Naive thymus-derived CD4-positive, alpha-beta T cell (primary cell): Measurements from ENCODE around the gene OR51G2. TPM values are rescaled to one million over a fixed set of nuclear protein-coding genes. Genes with fewer than 3 reads are reported as not detected.

Source experiments
- ATAC-seq: fragments of 150-1000 bp; cut with Tn5 transposase; 2 replicates; pipeline ENCODE4 v1.10.0; 2021; ENCODE audit warnings: mild to moderate bottlenecking, moderate library complexity
- CTCF ChIA-PET: fragments of 350-600 bp; sonication (Branson Sonifier 250); formaldehyde crosslinking; loops from one replicate; lab custom pipeline; 2021; ENCODE audit warnings: antibody characterized with exemption; lab: Charles Lee
- POLR2A ChIA-PET: fragments of 350-600 bp; sonication (Branson Sonifier 250); formaldehyde crosslinking; loops from one replicate; lab custom pipeline; 2021; ENCODE audit warnings: antibody characterized with exemption, inconsistent platforms; lab: Charles Lee
- DNase-seq, 9 donors: peaks; one replicate each; pipeline versions ENCODE4 v3.0.0 to v3.0.0-alpha.2; 2020 to 2022; ENCODE audit warnings: mixed read lengths in 1 of 9
- H3K27ac ChIP-seq: one replicate; pipeline ENCODE4 v1.7.0; 2013; ENCODE audit warnings: mild to moderate bottlenecking, low read depth, low read length, moderate library complexity
- H3K27me3 ChIP-seq, 2 donors: one replicate each; pipeline ENCODE4 v1.7.0; 2013; ENCODE audit warnings: low read length in 2 of 2, mild to moderate bottlenecking in 2 of 2, moderate library complexity in 2 of 2; ENCODE audit not compliant: control insufficient read depth in 2 of 2, insufficient read depth in 2 of 2
- H3K36me3 ChIP-seq, 3 experiments: 1 replicate in 2 of 3; 2 replicates in 1 of 3; pipeline ENCODE4 v1.7.0; 2013; ENCODE audit warnings: low read length in 3 of 3, mild to moderate bottlenecking in 3 of 3, moderate library complexity in 1 of 3; ENCODE audit not compliant: insufficient read depth in 3 of 3, control insufficient read depth in 2 of 3
- H3K4me1 ChIP-seq, 2 donors: one replicate each; pipeline ENCODE4 v1.7.0; 2013; ENCODE audit warnings: low read length in 2 of 2, mild to moderate bottlenecking in 2 of 2, moderate library complexity in 1 of 2; ENCODE audit not compliant: control insufficient read depth in 2 of 2, insufficient read depth in 2 of 2
- H3K4me3 ChIP-seq: 2 replicates; pipeline ENCODE4 v1.7.0; 2013; ENCODE audit warnings: mild to moderate bottlenecking, low read length
- H3K9me3 ChIP-seq, 3 experiments: 1 replicate in 2 of 3; 2 replicates in 1 of 3; pipeline ENCODE4 v1.7.0; 2013; ENCODE audit warnings: low read length in 3 of 3; ENCODE audit not compliant: control insufficient read depth in 2 of 3
- H3K27ac Mint-ChIP-seq, 9 donors: one replicate each; pipeline ENCODE4 v1.8.0; 2020 to 2022; ENCODE audit warnings: mixed read lengths in 9 of 9, mild to moderate bottlenecking in 8 of 9, moderate library complexity in 5 of 9, inconsistent platforms in 2 of 9
- H3K27me3 Mint-ChIP-seq, 5 donors: one replicate each; pipeline ENCODE4 v1.8.0; 2021 to 2022; ENCODE audit warnings: mixed read lengths in 5 of 5, mild to moderate bottlenecking in 1 of 5
- H3K36me3 Mint-ChIP-seq, 5 donors: one replicate each; pipeline ENCODE4 v1.8.0; 2020 to 2022; ENCODE audit warnings: mixed read lengths in 5 of 5, mild to moderate bottlenecking in 3 of 5, inconsistent platforms in 1 of 5
- H3K4me1 Mint-ChIP-seq, 7 donors: one replicate each; pipeline ENCODE4 v1.8.0; 2020 to 2022; ENCODE audit warnings: mixed read lengths in 7 of 7, mild to moderate bottlenecking in 3 of 7, inconsistent platforms in 1 of 7
- H3K4me3 Mint-ChIP-seq, 10 donors: one replicate each; pipeline ENCODE4 v1.8.0; 2020 to 2022; ENCODE audit warnings: mild to moderate bottlenecking in 10 of 10, mixed read lengths in 10 of 10, moderate library complexity in 6 of 10, inconsistent platforms in 2 of 10
- H3K9me3 Mint-ChIP-seq, 11 donors: one replicate each; pipeline ENCODE4 v1.8.0; 2020 to 2022; ENCODE audit warnings: mixed read lengths in 11 of 11, mild to moderate bottlenecking in 4 of 11, inconsistent platforms in 1 of 11, moderate library complexity in 1 of 11
- intact Hi-C, 2 donors: fragments of 100-400 bp; cut with micrococcal nuclease; formaldehyde crosslinking; loops; one replicate each; pipeline ENCODE4 v1.15.1; 2023
- polyA plus RNA-seq, 2 donors: library from polyadenylated mRNA; unstranded; fragments of 300-500 nt; fragmentation: Illumina TruSeq; gene quantifications; one replicate each; pipeline ENCODE4 v1.2.3, GENCODE V29; 2021
- total RNA-seq, 6 experiments: library from RNA in 5 of 6; stranded (reverse) in 5 of 6; gene quantifications; 1 replicate in 5 of 6; 2 replicates in 1 of 6; pipeline ENCODE4 v1.2.3 and lab custom pipeline; 2021 to 2026

The OR51G2 gene
- total and polyA plus RNA-seq, 7 experiments from 2014 or later: not detected

GRCh38 chr11:4881860-4882500, 37.2 kb downstream of the OR51G2 start, which contains the start of gene OR51T1:
Gene OR51T1 (plus strand): TSS chr11:4881900. CDS start chr11:4881900, 0 bp downstream.
- H3K4me3 Mint-ChIP-seq: no peak within 1 kb of the TSS
- intact Hi-C loops: no loop called here

GRCh38 chr11:4881188-4881587, 38.0 kb downstream of the OR51G2 start:
- H3K4me3 ChIP-seq: no peak overlapping the region
- intact Hi-C loops: no loop called here
- Mint-ChIP-seq H3K36me3 (no peaks in the 10 kb centered on the region), H3K27ac (no peak overlapping the region), H3K4me1 (no peaks in the 10 kb centered on the region), H3K4me3 (no peak overlapping the region), H3K9me3 (peaks cover 0 to 7% (median 0%) of the 10 kb centered on the region in 11 donors), H3K27me3 (peaks cover 0 to 19% (median 14%) of the 10 kb centered on the region in 5 donors)
- H3K27ac ChIP-seq: no peak overlapping the region
- no peak for DNase-seq
- no peaks in the 10 kb centered on the region for H3K4me1 ChIP-seq
- H3K27me3 ChIP-seq: no peaks in the 10 kb centered on the region
- CTCF ChIA-PET: no interaction called here
- no peaks in the 10 kb centered on the region for H3K9me3 ChIP-seq
- no peaks in the 10 kb centered on the region for H3K36me3 ChIP-seq
- POLR2A ChIA-PET: no interaction called here
- no peak for ATAC-seq

More at GRCh38 chr11:4881860-4882500, 37.2 kb downstream of the OR51G2 start, which contains the start of gene OR51T1:
- Histone ChIP-seq H3K4me3 (no peak within 1 kb of the TSS), H3K27ac (no peak within 1 kb of the TSS), H3K9me3 (no peaks in the 10 kb centered on the region), H3K36me3 (no peaks in the 10 kb centered on the region), H3K4me1 (no peaks in the 10 kb centered on the region), H3K27me3 (no peaks in the 10 kb centered on the region)
- Mint-ChIP-seq H3K36me3 (no peaks in the 10 kb centered on the region), H3K27ac (no peak within 1 kb of the TSS), H3K9me3 (peaks cover 0 to 7% (median 0%) of the 10 kb centered on the region in 11 donors), H3K27me3 (peaks cover 0 to 19% (median 14%) of the 10 kb centered on the region in 5 donors), H3K4me1 (no peaks in the 10 kb centered on the region)
- ATAC-seq: no peak
- ChIA-PET POLR2A (no interaction called here), CTCF (no interaction called here)
- no peak for DNase-seq

GRCh38 chr11:4865855-4866254, 53.3 kb downstream of the OR51G2 start:
- H3K27ac ChIP-seq: no peak overlapping the region
- H3K4me1 ChIP-seq: no peaks in the 10 kb centered on the region
- Mint-ChIP-seq H3K4me1 (no peaks in the 10 kb centered on the region), H3K27me3 (peaks cover 0 to 4% (median 0%) of the 10 kb centered on the region in 5 donors), H3K9me3 (peaks cover 0 to 6% (median 2%) of the 10 kb centered on the region in 11 donors), H3K4me3 (no peak overlapping the region), H3K36me3 (no peaks in the 10 kb centered on the region), H3K27ac (no peak overlapping the region)
- H3K27me3 ChIP-seq: no peaks in the 10 kb centered on the region
- POLR2A ChIA-PET: no interaction called here
- intact Hi-C loops: no loop called here
- no peak overlapping the region for H3K4me3 ChIP-seq
- CTCF ChIA-PET: no interaction called here
- H3K9me3 ChIP-seq: no peaks in the 10 kb centered on the region
- ATAC-seq (no peak), DNase-seq (no peak)
- H3K36me3 ChIP-seq: no peaks in the 10 kb centered on the region

GRCh38 chr11:4863876-4864275, 55.3 kb downstream of the OR51G2 start:
- CTCF ChIA-PET: no interaction called here
- Histone ChIP-seq H3K27ac (no peak overlapping the region), H3K9me3 (no peaks in the 10 kb centered on the region), H3K27me3 (no peaks in the 10 kb centered on the region), H3K4me1 (no peaks in the 10 kb centered on the region), H3K4me3 (no peak overlapping the region), H3K36me3 (no peaks in the 10 kb centered on the region)
- peaks cover 0 to 6% (median 3%) of the 10 kb centered on the region in 5 donors for H3K27me3 Mint-ChIP-seq
- no peak overlapping the region for H3K4me3 Mint-ChIP-seq
- no peak for ATAC-seq
- POLR2A ChIA-PET: no interaction called here
- H3K4me1 Mint-ChIP-seq: no peaks in the 10 kb centered on the region
- H3K9me3 Mint-ChIP-seq: peaks cover 0 to 7% (median 0%) of the 10 kb centered on the region in 11 donors
- no peaks in the 10 kb centered on the region for H3K36me3 Mint-ChIP-seq
- intact Hi-C loops: no loop called here
- H3K27ac Mint-ChIP-seq: no peak overlapping the region
- DNase-seq: no peak

Other genes starting within 250 kb of the OR51G2 start
- not detected for gene OR51E2, start 221.5 kb downstream of the OR51G2 start, total RNA-seq
- gene OR51E2, start 221.5 kb downstream of the OR51G2 start, polyA plus RNA-seq: not detected
- gene MMP26, start 214.6 kb downstream of the OR51G2 start, total RNA-seq: not detected
- gene MMP26, start 214.6 kb downstream of the OR51G2 start, polyA plus RNA-seq: not detected
- gene OR51F1, start 149.4 kb downstream of the OR51G2 start, total RNA-seq: not detected
- gene OR51F1, start 149.4 kb downstream of the OR51G2 start, polyA plus RNA-seq: not detected
- not detected for gene OR52R1, start 115.0 kb downstream of the OR51G2 start, total RNA-seq
- gene OR52R1, start 115.0 kb downstream of the OR51G2 start, polyA plus RNA-seq: not detected
- gene OR51F2, start 98.0 kb downstream of the OR51G2 start, total RNA-seq: not detected
- not detected for gene OR51F2, start 98.0 kb downstream of the OR51G2 start, polyA plus RNA-seq
- not detected for gene OR51S1, start 70.1 kb downstream of the OR51G2 start, total RNA-seq
- not detected for gene OR51S1, start 70.1 kb downstream of the OR51G2 start, polyA plus RNA-seq
- not detected for gene OR51T1, start 37.5 kb downstream of the OR51G2 start, total RNA-seq
- not detected for gene OR51T1, start 37.5 kb downstream of the OR51G2 start, polyA plus RNA-seq
- not detected for gene OR51A7, start 15.6 kb downstream of the OR51G2 start, total RNA-seq
- gene OR51A7, start 15.6 kb downstream of the OR51G2 start, polyA plus RNA-seq: not detected
- not detected for gene OR51G1, start 5.0 kb upstream of the OR51G2 start, total RNA-seq
- gene OR51G1, start 5.0 kb upstream of the OR51G2 start, polyA plus RNA-seq: not detected
- gene OR51A4, start 28.3 kb upstream of the OR51G2 start, total RNA-seq: not detected
- not detected for gene OR51A4, start 28.3 kb upstream of the OR51G2 start, polyA plus RNA-seq
- not detected for gene OR51A2, start 36.4 kb upstream of the OR51G2 start, total RNA-seq
- not detected for gene OR51A2, start 36.4 kb upstream of the OR51G2 start, polyA plus RNA-seq
- gene OR51L1, start 75.5 kb upstream of the OR51G2 start, total RNA-seq: not detected
- gene OR51L1, start 75.5 kb upstream of the OR51G2 start, polyA plus RNA-seq: not detected
- not detected for gene OR52J3, start 127.2 kb upstream of the OR51G2 start, total RNA-seq
- gene OR52J3, start 127.2 kb upstream of the OR51G2 start, polyA plus RNA-seq: not detected
- not detected for gene OR52E2, start 140.3 kb upstream of the OR51G2 start, total RNA-seq
- not detected for gene OR52E2, start 140.3 kb upstream of the OR51G2 start, polyA plus RNA-seq
- not detected for gene OR52E1, start 150.2 kb upstream of the OR51G2 start, total RNA-seq
- gene OR52E1, start 150.2 kb upstream of the OR51G2 start, polyA plus RNA-seq: not detected
- not detected for gene OR52A5, start 219.0 kb upstream of the OR51G2 start, total RNA-seq
- not detected for gene OR52A5, start 219.0 kb upstream of the OR51G2 start, polyA plus RNA-seq
- gene OR52A1, start 235.4 kb upstream of the OR51G2 start, total RNA-seq: not detected
- gene OR52A1, start 235.4 kb upstream of the OR51G2 start, polyA plus RNA-seq: not detected